Activated T-helper 1 cell treated with anti-CD3 and anti-CD28 coated beads, Interleukin-12 subunit alpha, Interleukin-12 subunit beta, Interleukin-2, Interleukin-4 antibody, amounts not matched to agents 30 ng/mL and 10 ng/mL and 1 ng/mL, durations not matched to agents 14 hours and 24 hours and 36 hours (primary cell): Measurements from ENCODE around the gene CLK1. TPM values are rescaled to one million over a fixed set of nuclear protein-coding genes. Genes with fewer than 3 reads are reported as not detected.
"Not testable (repeated sequence)": the region's sequence is repeated elsewhere in the genome, so short reads cannot be mapped to it uniquely, and the experiment has no call there.

Experiments used
- DNase-seq: peaks from one replicate; pipeline ENCODE4 v3.0.0; 2021; ENCODE audit warnings: low spot score
- H3K27ac Mint-ChIP-seq: one replicate; pipeline ENCODE4 v1.8.0; 2021; ENCODE audit warnings: mild to moderate bottlenecking, mixed read lengths
- H3K27me3 Mint-ChIP-seq: one replicate; pipeline ENCODE4 v1.8.0; 2022; ENCODE audit warnings: mild to moderate bottlenecking, moderate library complexity, mixed read lengths; ENCODE audit not compliant: insufficient read depth
- H3K36me3 Mint-ChIP-seq: one replicate; pipeline ENCODE4 v1.8.0; 2021; ENCODE audit warnings: low read depth, mixed read lengths
- H3K4me1 Mint-ChIP-seq: one replicate; pipeline ENCODE4 v1.8.0; 2021; ENCODE audit warnings: low read depth, mixed read lengths
- H3K4me3 Mint-ChIP-seq: one replicate; pipeline ENCODE4 v1.8.0; 2021; ENCODE audit warnings: mild to moderate bottlenecking, moderate library complexity, mixed read lengths
- H3K9me3 Mint-ChIP-seq: one replicate; pipeline ENCODE4 v1.8.0; 2021; ENCODE audit warnings: mixed read lengths
- intact Hi-C: fragments of 100-400 bp; cut with micrococcal nuclease; formaldehyde crosslinking; loops from one replicate; pipeline ENCODE4 v1.15.1; 2024
- total RNA-seq: library from RNA; stranded (reverse); gene quantifications from 2 replicates; pipeline ENCODE4 v1.2.3, GENCODE V29; 2022

Gene CLK1
- total RNA-seq, 1 donor from 2014 or later: 91.7 TPM

GRCh38 chr2:200845669-200846325 is 18.7 kb downstream of the CLK1 start:
- intact Hi-C loops: no loop called here
- Mint-ChIP-seq H3K27me3 (no peaks in the 10 kb centered on the region), H3K4me1 (no peaks in the 10 kb centered on the region), H3K4me3 (no peak overlapping the region), H3K36me3 (peaks cover 5% of the 10 kb centered on the region), H3K9me3 (no peaks in the 10 kb centered on the region), H3K27ac (no peak overlapping the region)
- no peak for DNase-seq

DNA sequence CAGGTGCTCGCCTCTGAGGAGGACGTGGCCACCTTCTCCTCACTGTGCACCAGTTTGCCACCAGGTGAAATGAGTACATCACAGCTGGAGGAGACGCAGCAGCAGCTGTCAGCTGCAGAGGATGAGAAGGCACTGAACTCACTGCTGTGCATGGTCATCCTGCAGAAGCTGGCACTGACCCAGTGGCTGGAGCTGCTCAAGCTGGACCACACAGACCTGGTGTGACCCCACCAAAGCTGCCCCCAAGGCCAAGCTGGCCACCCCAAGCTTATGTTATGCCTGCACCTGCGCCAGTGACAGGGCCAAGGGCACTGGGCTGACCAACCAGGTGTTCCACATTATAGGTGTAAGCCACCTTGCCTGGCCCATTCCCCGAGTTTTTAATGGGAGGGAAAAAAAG is 19.3 kb downstream of the CLK1 start:
- no peak overlapping the region for H3K27ac Mint-ChIP-seq
- no peaks in the 10 kb centered on the region for H3K9me3 Mint-ChIP-seq
- H3K36me3 Mint-ChIP-seq: peaks cover under 1% of the 10 kb centered on the region
- no peak overlapping the region for H3K4me3 Mint-ChIP-seq
- intact Hi-C loops: no loop called here
- H3K27me3 Mint-ChIP-seq: no peaks in the 10 kb centered on the region
- DNase-seq: no peak
- no peaks in the 10 kb centered on the region for H3K4me1 Mint-ChIP-seq

DNA sequence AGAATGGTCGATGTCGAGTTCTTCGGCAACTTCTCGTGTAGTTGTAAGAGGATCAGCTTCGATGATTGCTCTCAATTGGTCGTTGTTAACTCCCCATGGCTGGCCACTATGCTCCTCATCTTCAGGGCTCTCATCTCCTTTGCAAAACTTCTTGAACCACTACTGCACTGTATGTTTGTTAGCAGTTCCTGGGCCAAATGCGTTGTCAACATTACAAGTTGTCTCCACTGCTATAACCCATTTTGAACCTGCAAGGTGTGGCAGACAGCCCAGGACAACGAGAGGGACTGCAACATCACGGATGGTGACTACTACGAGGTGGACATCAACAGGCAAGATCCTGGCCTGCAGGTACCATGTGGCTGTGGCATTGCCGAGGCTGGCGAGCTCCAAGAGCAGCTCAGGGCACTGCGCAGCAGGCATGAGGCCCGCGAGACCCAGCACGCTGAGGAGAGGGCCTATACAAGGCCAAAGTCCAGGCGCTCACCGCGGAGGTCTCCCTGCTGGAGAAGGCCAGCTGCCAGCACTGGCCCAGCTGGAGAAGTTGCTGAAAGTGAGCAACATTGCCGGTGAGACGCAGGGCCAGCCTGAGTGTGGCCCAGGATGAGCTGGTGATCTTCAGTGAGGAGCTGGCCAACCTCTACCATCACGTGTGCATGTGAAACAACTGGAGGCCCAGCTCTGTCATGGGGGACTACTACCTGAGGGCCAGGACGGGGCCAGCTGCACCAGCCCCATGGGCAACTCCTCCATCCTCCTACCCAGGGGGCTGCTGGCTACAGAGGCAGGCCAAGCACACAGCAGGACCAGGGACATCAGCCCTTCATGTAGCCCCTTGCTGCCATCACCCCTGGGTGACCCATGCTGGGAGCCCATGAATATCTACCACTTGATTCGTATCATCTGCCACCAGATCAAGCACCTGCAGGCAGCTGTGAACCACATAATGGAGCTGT is 20.2 kb downstream of the CLK1 start:
- DNase-seq: no peak
- no peaks in the 10 kb centered on the region for H3K9me3 Mint-ChIP-seq
- no peak overlapping the region for H3K27ac Mint-ChIP-seq
- H3K36me3 Mint-ChIP-seq: no peaks in the 10 kb centered on the region
- H3K4me1 Mint-ChIP-seq: no peaks in the 10 kb centered on the region
- no peak overlapping the region for H3K4me3 Mint-ChIP-seq
- no peaks in the 10 kb centered on the region for H3K27me3 Mint-ChIP-seq
- intact Hi-C loops: no loop called here

GRCh38 chr2:200839513-200839912 is 24.9 kb downstream of the CLK1 start:
- Mint-ChIP-seq H3K4me3 (no peak overlapping the region), H3K27me3 (no peaks in the 10 kb centered on the region), H3K36me3 (no peaks in the 10 kb centered on the region), H3K9me3 (peaks cover 15% of the 10 kb centered on the region), H3K4me1 (no peaks in the 10 kb centered on the region), H3K27ac (no peak overlapping the region)
- intact Hi-C loops: no loop called here
- no peak for DNase-seq

DNA sequence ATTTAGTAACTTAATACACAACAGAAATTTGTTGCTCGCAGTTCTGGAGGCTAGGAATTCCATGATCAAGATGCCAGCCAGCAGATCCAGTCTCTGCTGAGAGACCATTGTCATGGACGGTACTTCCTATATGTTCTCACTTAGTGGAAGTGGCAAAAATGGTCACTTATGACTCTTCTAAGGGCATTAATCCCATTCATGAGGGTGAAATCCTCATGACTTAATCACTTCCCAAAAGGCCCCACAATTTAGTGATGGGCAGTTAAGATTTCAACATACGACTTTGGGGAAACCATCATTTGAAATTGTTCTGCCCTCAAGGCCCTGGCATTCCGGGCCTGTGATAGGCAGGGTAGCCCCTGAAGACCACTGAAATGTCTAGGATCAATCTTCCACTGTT is 29.8 kb downstream of the CLK1 start:
- Mint-ChIP-seq H3K9me3 (peaks cover 15% of the 10 kb centered on the region), H3K4me1 (no peaks in the 10 kb centered on the region), H3K4me3 (no peak overlapping the region), H3K27me3 (no peaks in the 10 kb centered on the region), H3K27ac (no peak overlapping the region), H3K36me3 (no peaks in the 10 kb centered on the region)
- DNase-seq: no peak
- intact Hi-C loops: no loop called here

DNA sequence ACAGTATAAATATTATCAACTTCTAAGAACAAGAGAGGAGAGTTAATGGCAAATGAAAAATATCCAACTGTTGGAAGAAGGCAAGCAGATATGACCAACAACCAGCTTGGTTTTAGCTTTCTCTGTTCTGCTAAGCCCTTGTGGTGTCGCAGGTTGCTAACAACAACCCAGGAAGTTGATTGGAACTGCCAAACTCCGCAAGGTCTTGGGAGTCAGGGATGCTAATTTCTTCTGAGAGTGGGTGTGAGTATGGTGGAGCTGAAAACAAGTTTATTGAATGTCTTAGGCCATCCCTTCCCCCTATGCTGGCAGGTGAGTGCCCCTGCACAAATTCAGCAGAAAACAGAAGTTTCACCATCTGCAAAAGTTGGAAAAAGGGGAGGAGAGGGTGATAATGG is 35.2 kb downstream of the CLK1 start:
- Mint-ChIP-seq H3K27me3 (no peaks in the 10 kb centered on the region), H3K9me3 (no peaks in the 10 kb centered on the region), H3K27ac (no peak overlapping the region), H3K36me3 (peaks cover 22% of the 10 kb centered on the region), H3K4me3 (no peak overlapping the region), H3K4me1 (peaks cover 12% of the 10 kb centered on the region)
- intact Hi-C loops: no loop called here
- DNase-seq: no peak

DNA sequence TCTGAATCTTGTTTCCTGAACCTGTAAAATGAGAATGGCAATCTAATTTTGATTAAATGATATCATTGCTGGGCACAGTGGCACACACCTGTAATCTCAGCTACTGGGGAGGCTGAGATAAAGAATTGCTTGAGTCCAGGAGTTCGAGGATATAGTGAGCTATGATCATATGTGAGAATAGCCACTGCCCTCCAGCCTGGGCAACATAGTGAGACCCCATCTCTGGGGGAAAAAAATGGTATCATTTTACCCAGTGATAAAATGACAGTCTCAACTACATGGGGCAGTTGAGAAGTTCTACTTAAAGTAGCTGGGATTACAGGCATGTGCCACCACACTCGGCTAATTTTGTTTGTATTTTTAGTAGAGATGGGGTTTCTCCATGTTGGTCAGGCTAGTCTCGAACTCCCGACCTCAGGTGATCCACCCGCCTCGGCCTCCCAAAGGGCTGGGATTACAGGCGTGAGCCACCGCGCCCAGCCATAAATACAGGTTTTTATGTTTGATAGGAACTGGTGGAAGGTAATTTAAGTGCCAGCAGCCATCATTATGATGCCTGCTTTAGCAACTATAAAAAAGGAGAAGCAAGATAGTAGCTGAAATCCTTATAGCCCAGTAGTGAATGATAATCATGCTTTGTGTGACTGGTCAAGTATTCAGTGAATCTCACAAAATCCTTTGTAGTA is 35.7 kb downstream of the CLK1 start:
- H3K27me3 Mint-ChIP-seq: no peaks in the 10 kb centered on the region
- intact Hi-C loops: no loop called here
- peaks cover 12% of the 10 kb centered on the region for H3K4me1 Mint-ChIP-seq
- no peak for DNase-seq
- no peak overlapping the region for H3K27ac Mint-ChIP-seq
- peaks cover 22% of the 10 kb centered on the region for H3K36me3 Mint-ChIP-seq
- no peak overlapping the region for H3K4me3 Mint-ChIP-seq
- no peaks in the 10 kb centered on the region for H3K9me3 Mint-ChIP-seq

- Mint-ChIP-seq H3K27me3 (no peaks in the 10 kb centered on the region), H3K4me3 (no peak overlapping the region), H3K27ac (peak overlapping the region; percentile 67), H3K36me3 (peaks cover 22% of the 10 kb centered on the region), H3K4me1 (peaks cover 12% of the 10 kb centered on the region), H3K9me3 (no peaks in the 10 kb centered on the region)
- no peak for DNase-seq
- intact Hi-C loops: no loop called here
Observed at GRCh38 chr2:200828104-200828503, 36.4 kb downstream of the CLK1 start.

DNA sequence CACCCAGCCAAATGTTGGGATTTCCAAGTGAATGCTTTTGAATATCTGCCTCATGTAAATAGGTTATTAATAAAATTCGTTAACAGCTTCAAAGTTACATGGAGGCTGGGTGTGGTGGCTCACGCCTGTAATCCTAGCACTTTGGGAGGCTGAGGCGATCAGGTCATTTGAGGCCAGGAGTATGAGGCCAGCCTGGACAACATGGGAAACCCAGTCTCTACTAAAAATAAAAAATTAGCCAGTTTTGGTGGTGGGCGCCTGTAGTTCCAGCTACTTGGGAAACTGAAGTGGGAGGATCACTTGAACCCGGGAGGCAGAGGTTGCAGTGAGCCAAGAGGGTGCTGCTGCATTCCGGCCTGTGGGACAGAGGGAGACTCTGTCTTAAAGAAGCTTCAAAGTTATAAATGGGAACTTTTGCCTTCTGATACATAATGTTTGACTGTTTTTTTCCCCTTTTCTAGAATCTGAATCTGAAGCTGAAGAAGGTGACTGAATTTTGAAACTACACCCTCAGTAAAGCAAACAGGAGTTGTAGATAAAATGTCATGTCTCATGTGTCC is 42.7 kb downstream of the CLK1 start:
- H3K4me1 Mint-ChIP-seq: peaks cover 26% of the 10 kb centered on the region
- peaks cover 43% of the 10 kb centered on the region for H3K36me3 Mint-ChIP-seq
- no peak for DNase-seq
- intact Hi-C loops: no loop called here
- H3K27me3 Mint-ChIP-seq: no peaks in the 10 kb centered on the region
- H3K27ac Mint-ChIP-seq: peak overlapping the region; percentile 52
- H3K9me3 Mint-ChIP-seq: no peaks in the 10 kb centered on the region
- no peak overlapping the region for H3K4me3 Mint-ChIP-seq

DNA sequence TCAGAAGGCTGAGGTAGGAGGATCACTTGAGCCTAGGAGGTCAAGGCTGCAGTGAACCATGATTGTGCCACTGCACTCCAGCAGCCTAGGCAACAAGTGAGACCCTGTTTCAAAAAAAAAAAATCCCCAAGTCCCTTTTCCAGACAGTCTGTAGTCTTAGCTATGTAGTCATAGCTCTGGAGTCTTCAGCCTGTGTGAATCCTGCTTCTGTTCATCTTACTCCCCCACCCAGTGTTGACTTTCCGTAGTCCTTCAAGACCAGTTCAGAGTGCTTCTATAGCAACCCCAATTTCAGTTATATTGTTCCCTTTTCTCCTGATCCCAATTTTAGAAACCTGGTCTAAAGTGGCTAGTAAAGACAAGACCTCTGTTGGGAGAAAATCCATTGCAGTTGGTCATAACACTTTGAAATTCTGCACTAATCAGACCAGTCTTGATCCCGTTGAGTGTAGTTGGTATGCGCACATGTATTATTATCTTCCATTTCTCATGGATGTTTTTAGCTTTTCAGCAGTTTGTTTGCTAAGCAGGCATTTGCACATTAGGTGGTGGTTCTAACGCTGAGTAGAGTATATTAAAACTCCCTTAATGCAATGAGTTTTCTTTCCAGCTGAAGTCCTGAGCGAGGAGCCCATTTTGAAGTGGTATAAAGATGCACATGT is 43.8 kb downstream of the CLK1 start:
- DNase-seq: no peak
- Mint-ChIP-seq H3K9me3 (no peaks in the 10 kb centered on the region), H3K4me3 (no peak overlapping the region), H3K36me3 (peaks cover 51% of the 10 kb centered on the region), H3K27me3 (no peaks in the 10 kb centered on the region), H3K27ac (no peak overlapping the region), H3K4me1 (peaks cover 36% of the 10 kb centered on the region)
- intact Hi-C loops: no loop called here

GRCh38 chr2:200818732-200819131 is 45.7 kb downstream of the CLK1 start:
- DNase-seq, H3K27me3 Mint-ChIP-seq, H3K4me3 Mint-ChIP-seq, H3K9me3 Mint-ChIP-seq, intact Hi-C loops: not testable (repeated sequence)
- Mint-ChIP-seq H3K36me3 (peaks cover 68% of the 10 kb centered on the region), H3K4me1 (peaks cover 56% of the 10 kb centered on the region), H3K27ac (peak overlapping the region; percentile 61)

GRCh38 chr2:200814917-200815316 is 49.5 kb downstream of the CLK1 start:
- peak overlapping the region; percentile 81 for H3K27ac Mint-ChIP-seq
- peaks cover 72% of the 10 kb centered on the region for H3K4me1 Mint-ChIP-seq
- DNase-seq: no peak
- no peaks in the 10 kb centered on the region for H3K9me3 Mint-ChIP-seq
- no peaks in the 10 kb centered on the region for H3K27me3 Mint-ChIP-seq
- peaks cover 58% of the 10 kb centered on the region for H3K36me3 Mint-ChIP-seq
- H3K4me3 Mint-ChIP-seq: peak overlapping the region; percentile 82
- intact Hi-C loops: loop anchor here (1.0 to 5.0 kb wide), 10 partner anchors 47 to 1217 kb away; partner anchors contain the start of genes CASP8, FZD7, KCTD18 and MAIP1
